Keratinocyte (primary cell): Measurements from ENCODE around the gene CILP2. TPM values are rescaled to one million over a fixed set of nuclear protein-coding genes. Genes with fewer than 3 reads are reported as not detected.

ENCODE experiments used
- DNase-seq: peaks from one replicate; pipeline ENCODE4 v3.0.0-alpha.2; 2011; ENCODE audit warnings: low read depth, missing footprints, low spot score
- FAIRE-seq: peaks from 2 replicates; lab custom pipeline; 2011; peaks lifted over from hg19 to GRCh38; lab: Jason Lieb, UNC
- H2AFZ ChIP-seq: 2 replicates; pipeline ENCODE4 v1.6.0; 2012; ENCODE audit warnings: low read length, control low read depth, inconsistent platforms; ENCODE audit not compliant: control insufficient read depth
- H3K27ac ChIP-seq: 2 replicates; pipeline ENCODE4 v1.5.1; 2011; ENCODE audit warnings: low read length; ENCODE audit not compliant: control insufficient read depth, insufficient read depth
- H3K27me3 ChIP-seq: 3 replicates; pipeline ENCODE4 v1.6.0; 2011; ENCODE audit warnings: low read length; ENCODE audit not compliant: control insufficient read depth, insufficient read depth; ENCODE audit errors: extremely low read depth
- H3K36me3 ChIP-seq, 2 experiments: 2 replicates in 1 of 2; 3 replicates in 1 of 2; pipeline ENCODE4 v1.5.1; 2011; ENCODE audit warnings: low read length in 2 of 2, mild to moderate bottlenecking in 1 of 2; ENCODE audit not compliant: control insufficient read depth in 2 of 2, insufficient read depth in 2 of 2; ENCODE audit errors: extremely low read depth in 1 of 2
- H3K4me1 ChIP-seq: 3 replicates; pipeline ENCODE4 v1.5.1; 2011; ENCODE audit warnings: low read length; ENCODE audit not compliant: control insufficient read depth, insufficient read depth; ENCODE audit errors: extremely low read depth
- H3K4me2 ChIP-seq: 3 replicates; pipeline ENCODE4 v1.6.0; 2011; ENCODE audit warnings: low read depth, low read length; ENCODE audit not compliant: control insufficient read depth, insufficient read depth; ENCODE audit errors: extremely low read depth
- H3K4me3 ChIP-seq, 3 experiments: fragments of 200-600 bp in 1 of 3; sonication (generic) in 1 of 3; 2 replicates in 2 of 3; 3 replicates in 1 of 3; pipeline ENCODE4 v1.5.1; 2011 to 2016; ENCODE audit warnings: low read length in 3 of 3, mild to moderate bottlenecking in 3 of 3, control low read depth in 2 of 3, inconsistent platforms in 1 of 3, low read depth in 1 of 3, mixed read lengths in 1 of 3, mixed run types in 1 of 3, moderate library complexity in 1 of 3; ENCODE audit not compliant: control insufficient read depth in 2 of 3, insufficient read depth in 2 of 3; ENCODE audit errors: extremely low read depth in 1 of 3
- H3K79me2 ChIP-seq: 2 replicates; pipeline ENCODE4 v1.6.0; 2012; ENCODE audit warnings: low read length; ENCODE audit not compliant: control insufficient read depth, insufficient read depth
- H3K9ac ChIP-seq: 3 replicates; pipeline ENCODE4 v1.6.0; 2011; ENCODE audit warnings: low read length; ENCODE audit not compliant: control insufficient read depth, insufficient read depth; ENCODE audit errors: extremely low read depth
- H3K9me1 ChIP-seq: 3 replicates; pipeline ENCODE4 v1.6.0; 2011; ENCODE audit warnings: low read length; ENCODE audit not compliant: control insufficient read depth, insufficient read depth; ENCODE audit errors: extremely low read depth
- H3K9me3 ChIP-seq: 2 replicates; pipeline ENCODE4 v1.5.1; 2012; ENCODE audit warnings: low read depth, low read length; ENCODE audit not compliant: control insufficient read depth
- H4K20me1 ChIP-seq: 3 replicates; pipeline ENCODE4 v1.6.0; 2011; ENCODE audit warnings: low read length; ENCODE audit not compliant: control insufficient read depth, insufficient read depth; ENCODE audit errors: extremely low read depth
- CTCF ChIP-seq, 3 experiments: IDR thresholded peaks in 1 of 3; conservative IDR thresholded peaks in 1 of 3; optimal IDR thresholded peaks in 1 of 3; 2 replicates in 2 of 3; 3 replicates in 1 of 3; pipeline versions ENCODE3 to v1.5.1; 2011; ENCODE audit warnings: low read length in 3 of 3, mild to moderate bottlenecking in 3 of 3, moderate library complexity in 2 of 3, control low read depth in 1 of 3, inconsistent platforms in 1 of 3; ENCODE audit not compliant: insufficient read depth in 2 of 3; ENCODE audit errors: extremely low read depth in 1 of 3
- EZH2 ChIP-seq: IDR thresholded peaks from one replicate; pipeline ENCODE4 v1.6.1; 2012; ENCODE audit warnings: inconsistent platforms, mild to moderate bottlenecking, low read length, moderate library complexity
- dilution Hi-C: fragments of 300-500 bp; cut with MboI; formaldehyde crosslinking; loops from one replicate; pipeline ENCODE4 v1.7.0; 2020; ENCODE audit warnings: low sequenced_read_pairs; ENCODE audit not compliant: extremely low pct_ligation_motif_present
- polyA plus RNA-seq, 5 experiments: library from polyadenylated mRNA; depleted of rRNA in 3 of 5; stranded (reverse) in 3 of 5; stranded (forward) in 1 of 5; unstranded in 1 of 5; fragments of >200 nt; gene quantifications; 1 replicate in 1 of 5; 2 replicates in 3 of 5; 3 replicates in 1 of 5; pipeline versions ENCODE4 v1.2.1 to v1.2.3, GENCODE V29; 2011 to 2012; ENCODE audit warnings: missing spikeins in 2 of 5, low read depth in 1 of 5, low replicate concordance in 1 of 5

CILP2 gene
- polyA plus RNA-seq, 1 donor (not counting 4 experiments of a cell fraction or from before 2014, with no cell fraction given): 0.07 TPM

- DNase-seq (no peak), FAIRE-seq (no peak)
- Histone ChIP-seq H3K27me3 (no peaks in the 10 kb centered on the region), H3K4me1 (no peaks in the 10 kb centered on the region), H3K9me1 (no peaks in the 10 kb centered on the region), H3K27ac (no peak overlapping the region), H2AFZ (no peak overlapping the region), H3K4me3 (no peak overlapping the region), H3K9ac (no peak overlapping the region), H3K9me3 (no peaks in the 10 kb centered on the region), H3K36me3 (no peaks in the 10 kb centered on the region), H4K20me1 (no peaks in the 10 kb centered on the region), H3K79me2 (no peaks in the 10 kb centered on the region), H3K4me2 (no peak overlapping the region)
- no peak for TF ChIP-seq CTCF (optimal IDR thresholded peaks at IDR 0.05 in 1 of 3, IDR thresholded peaks at IDR 0.05 in 1 of 3, conservative IDR thresholded peaks at IDR 0.05 in 1 of 3; ENCODE audit: extremely low read depth in 1 of 3, insufficient read depth in 2 of 3, low read length in 3 of 3)
- no peak for TF ChIP-seq EZH2
- dilution Hi-C loops: no loop called here
Measured at GRCh38 chr19:19582471-19582870, 44.4 kb downstream of the CILP2 start.

- Histone ChIP-seq H3K9ac (no peak overlapping the region), H3K36me3 (no peaks in the 10 kb centered on the region), H3K9me3 (no peaks in the 10 kb centered on the region), H3K4me1 (no peaks in the 10 kb centered on the region), H3K27ac (no peak overlapping the region), H2AFZ (no peak overlapping the region), H4K20me1 (no peaks in the 10 kb centered on the region), H3K79me2 (no peaks in the 10 kb centered on the region), H3K27me3 (no peaks in the 10 kb centered on the region), H3K9me1 (no peaks in the 10 kb centered on the region), H3K4me3 (no peak overlapping the region), H3K4me2 (no peak overlapping the region)
- FAIRE-seq (no peak), DNase-seq (no peak)
- dilution Hi-C loops: no loop called here
- TF ChIP-seq CTCF (optimal IDR thresholded peaks at IDR 0.05 in 1 of 3, IDR thresholded peaks at IDR 0.05 in 1 of 3, conservative IDR thresholded peaks at IDR 0.05 in 1 of 3; ENCODE audit: extremely low read depth in 1 of 3, insufficient read depth in 2 of 3, low read length in 3 of 3) (no peak), EZH2 (no peak)
Measured at GRCh38 chr19:19584356-19584755, 46.3 kb downstream of the CILP2 start.
